Heart left ventricle (tissue), 13 donors: ENCODE results near the gene PTPN1.

ENCODE experiments used
- POLR2A ChIP-seq, 2 donors: fragments of 450-650 bp; IDR thresholded peaks; one replicate each; pipeline ENCODE4 v1.6.1; 2017; ENCODE audit warnings: antibody characterized with exemption in 2 of 2, mild to moderate bottlenecking in 2 of 2, moderate library complexity in 2 of 2
- TF ChIP-seq, protein P1 (sequence below), 12 donors: fragments of 200-600 bp; sonication (generic) in 4 of 12; IDR thresholded peaks; one replicate each; pipeline versions ENCODE4 v1.5.0 to v1.8.0; 2018 to 2022; ENCODE audit warnings: antibody characterized with exemption in 12 of 12, mild to moderate bottlenecking in 5 of 12
- donor health status: ischemic (EF 13 %, LVEDD 7.1; RV severe dilation, severe dysfunction).
- donor health status: DM: no; HTN: yes; CAD: no.
- donor health status: DM: no; HTN: no; CAD: no.
- donor health status: ischemic (EF 25% LVEDD 6.9; RV normal size, moderate dysfunction).
- donor health status: ischemic (EF 25% LVEDD 5.7; RV mildly dilated, moderate dysfunction).
- donor health status: ischemic (EF 35%, LVEDD 5.7; RV mildly dilated, moderate dysfunction).
- donor health status: nonischemic (EF 11% LVEDD 7.7; RV severe dilation, severe dysfunction).
- donor health status: DM: yes; HTN: yes; CAD: no.
- donor health status: PGD.
- donor health status: ischemic (EF 29% LVEDD 5.4; RV normal size, mild dysfunction).
- donor health status: nonischemic (EF 23%, LVEDD 6.1; RV moderate dilation, normal function).

DNA sequence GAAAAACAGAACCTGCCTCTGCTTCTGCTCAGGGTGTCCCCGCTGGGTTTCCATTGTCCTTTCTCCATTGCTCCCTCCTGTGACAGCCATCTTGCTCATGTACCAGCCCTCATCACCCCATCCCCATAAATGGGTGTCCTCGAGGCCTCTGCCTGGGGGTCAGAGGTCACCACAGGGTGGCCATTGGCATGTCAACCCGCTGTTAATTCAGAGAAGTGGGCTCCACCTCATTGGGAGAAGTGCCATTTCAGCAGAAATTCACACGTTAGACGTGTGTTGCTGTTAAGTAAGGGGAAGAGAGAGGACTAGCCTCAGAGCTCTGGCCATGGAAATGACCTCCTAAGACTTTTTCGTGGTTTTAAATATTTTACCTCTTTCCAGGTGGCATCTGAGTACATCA is 71.9 kb downstream of the PTPN1 start:
- TF ChIP-seq, protein P1, sequence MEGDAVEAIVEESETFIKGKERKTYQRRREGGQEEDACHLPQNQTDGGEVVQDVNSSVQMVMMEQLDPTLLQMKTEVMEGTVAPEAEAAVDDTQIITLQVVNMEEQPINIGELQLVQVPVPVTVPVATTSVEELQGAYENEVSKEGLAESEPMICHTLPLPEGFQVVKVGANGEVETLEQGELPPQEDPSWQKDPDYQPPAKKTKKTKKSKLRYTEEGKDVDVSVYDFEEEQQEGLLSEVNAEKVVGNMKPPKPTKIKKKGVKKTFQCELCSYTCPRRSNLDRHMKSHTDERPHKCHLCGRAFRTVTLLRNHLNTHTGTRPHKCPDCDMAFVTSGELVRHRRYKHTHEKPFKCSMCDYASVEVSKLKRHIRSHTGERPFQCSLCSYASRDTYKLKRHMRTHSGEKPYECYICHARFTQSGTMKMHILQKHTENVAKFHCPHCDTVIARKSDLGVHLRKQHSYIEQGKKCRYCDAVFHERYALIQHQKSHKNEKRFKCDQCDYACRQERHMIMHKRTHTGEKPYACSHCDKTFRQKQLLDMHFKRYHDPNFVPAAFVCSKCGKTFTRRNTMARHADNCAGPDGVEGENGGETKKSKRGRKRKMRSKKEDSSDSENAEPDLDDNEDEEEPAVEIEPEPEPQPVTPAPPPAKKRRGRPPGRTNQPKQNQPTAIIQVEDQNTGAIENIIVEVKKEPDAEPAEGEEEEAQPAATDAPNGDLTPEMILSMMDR (IDR thresholded peaks at IDR 0.05) = no peak
- TF ChIP-seq POLR2A (IDR thresholded peaks at IDR 0.05) = no peak
